HG03520 (cell line): Measurements from ENCODE around the gene GNA12.

Source experiments
- ATAC-seq: cut with Tn5 transposase; IDR thresholded peaks from one replicate; pipeline ENCODE4 v1.9.1; 2021; ENCODE audit warnings: mild to moderate bottlenecking, moderate library complexity; ENCODE audit not compliant: unreplicated experiment

The GNA12 gene

DNA sequence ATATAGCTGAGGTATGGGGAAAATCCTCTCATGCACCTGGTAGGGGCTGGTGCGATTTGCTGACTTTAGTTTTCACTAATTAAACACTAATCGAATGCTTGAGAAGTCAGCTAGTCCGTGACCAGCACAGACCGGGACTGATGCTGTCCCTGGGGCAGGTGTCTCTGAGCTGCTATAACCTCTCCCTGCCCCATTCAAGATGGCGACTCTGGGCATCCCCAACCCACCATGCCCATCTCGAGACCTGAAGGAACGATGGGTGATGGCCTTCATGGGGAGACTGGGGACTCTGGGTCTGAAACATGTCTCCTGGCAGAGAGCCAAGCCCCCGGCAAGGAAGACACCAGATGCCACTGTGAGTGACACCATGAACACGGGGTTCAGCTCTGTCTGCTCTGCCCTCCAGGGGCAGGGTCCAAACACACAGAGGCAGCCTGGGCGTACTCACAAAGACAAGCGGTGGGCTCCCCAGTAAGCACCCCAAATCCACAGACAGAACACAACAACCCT lies 57.4 kb downstream of the GNA12 start:
- ATAC-seq = no peak

GRCh38 chr7:2785071-2785500 lies 59.0 kb downstream of the GNA12 start:
- ATAC-seq = peak; percentile 56

DNA sequence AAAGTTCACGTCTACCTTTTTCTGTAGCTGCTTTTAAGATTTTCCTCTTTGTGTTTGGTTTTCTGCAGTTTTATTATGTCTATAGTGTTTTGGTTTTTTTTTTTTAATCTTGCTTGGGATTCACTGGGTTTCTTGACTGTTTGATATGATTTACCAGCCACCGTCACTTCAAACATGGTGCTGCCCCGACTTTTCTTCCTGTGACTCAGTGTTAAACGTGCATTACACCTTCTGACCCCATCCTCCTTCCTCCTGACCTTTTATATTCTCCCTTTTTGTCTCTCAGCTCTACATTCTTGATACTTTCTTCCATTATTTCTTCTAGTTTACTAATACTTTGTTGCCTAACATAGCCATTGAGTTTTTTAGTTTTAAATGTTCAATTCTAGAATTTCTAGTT lies 61.5 kb downstream of the GNA12 start:
- ATAC-seq = no peak

- no peak for ATAC-seq
Observed at GRCh38 chr7:2782121-2782520, 62.0 kb downstream of the GNA12 start.

DNA sequence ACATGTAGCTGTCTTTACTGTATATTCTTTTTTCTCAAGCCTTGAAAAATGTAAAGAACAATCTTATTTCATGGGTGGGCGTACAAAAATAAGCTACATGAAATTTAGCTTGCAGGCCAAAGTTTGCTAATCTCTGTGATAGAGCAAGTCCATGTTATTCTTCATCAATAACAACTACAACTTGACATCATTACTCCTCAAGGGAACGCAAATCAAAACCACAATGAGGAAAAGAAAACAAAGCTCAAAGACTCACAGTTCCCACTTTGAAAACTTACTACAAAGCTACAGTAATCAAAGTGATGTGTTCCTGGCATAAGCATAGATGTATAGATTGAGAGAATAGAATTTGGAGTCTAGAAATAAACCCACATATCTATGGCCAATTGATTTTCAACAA lies 62.5 kb downstream of the GNA12 start:
- ATAC-seq = no peak

- no peak for ATAC-seq
Observed at GRCh38 chr7:2779051-2779450, 65.1 kb downstream of the GNA12 start.

- ATAC-seq = no peak
Observed at GRCh38 chr7:2777898-2778535, 66.1 kb downstream of the GNA12 start.

DNA sequence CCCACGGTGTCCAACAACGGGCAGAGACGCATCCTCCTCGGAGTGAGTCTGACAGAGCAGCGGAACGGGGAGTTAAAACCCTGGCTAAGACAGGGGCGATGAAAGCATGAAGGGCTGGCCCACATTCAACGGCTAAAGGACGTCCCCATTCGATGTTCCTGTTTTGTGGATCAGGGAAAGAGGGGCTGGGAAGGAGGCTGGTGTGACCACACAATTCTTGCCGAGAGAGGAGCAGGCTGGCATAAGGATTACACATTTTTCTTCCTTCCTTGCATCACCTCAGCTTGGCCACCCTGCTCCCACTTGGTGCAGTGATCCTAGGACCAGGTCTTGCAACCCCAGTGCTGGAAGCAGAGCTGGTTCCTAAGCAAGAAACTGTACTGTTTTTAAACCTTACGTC lies 67.7 kb downstream of the GNA12 start:
- no peak for ATAC-seq

GRCh38 chr7:2775785-2776184 lies 68.3 kb downstream of the GNA12 start:
- ATAC-seq = no peak

- ATAC-seq = no peak
Observed at GRCh38 chr7:2775376-2775775, 68.7 kb downstream of the GNA12 start.

DNA sequence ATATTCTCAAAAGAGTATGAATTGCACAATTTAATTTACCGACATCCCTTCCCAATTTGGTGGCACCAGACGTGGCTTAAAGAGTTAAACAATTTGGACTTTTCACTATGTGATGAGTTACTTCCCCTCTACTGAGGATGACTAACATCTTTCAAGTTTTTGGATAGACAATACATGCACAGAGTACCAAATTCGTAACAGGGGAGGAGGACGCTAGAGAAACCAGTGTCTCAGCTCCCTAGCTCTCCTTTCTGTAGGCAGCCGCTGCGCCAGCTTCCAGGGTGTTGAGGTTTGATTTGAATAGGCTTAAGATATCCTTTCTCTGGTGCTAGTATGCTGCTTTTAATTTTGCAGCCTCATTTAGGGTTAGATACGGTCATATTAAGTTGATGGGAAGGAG lies 69.2 kb downstream of the GNA12 start:
- ATAC-seq = no peak

GRCh38 chr7:2774280-2774679 lies 69.8 kb downstream of the GNA12 start:
- ATAC-seq = no peak

DNA sequence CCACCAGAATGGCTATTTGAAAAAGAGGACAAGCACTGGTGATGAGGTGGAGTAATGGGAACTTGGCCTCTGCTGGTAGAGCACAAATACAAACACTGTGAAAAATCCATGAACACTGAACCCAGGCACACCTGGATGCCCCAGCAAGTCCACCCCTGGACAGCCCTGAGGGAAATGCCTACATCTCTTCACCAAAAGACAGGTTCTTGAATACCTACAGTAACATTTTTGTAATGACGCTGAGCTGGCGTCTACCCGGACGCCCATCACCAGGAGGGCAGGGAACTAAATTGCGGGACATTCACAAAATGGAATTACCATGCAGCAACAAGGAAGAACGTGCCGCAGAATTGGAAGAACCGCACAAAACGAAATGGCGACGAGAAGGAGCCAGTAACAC lies 70.5 kb downstream of the GNA12 start:
- ATAC-seq = no peak

DNA sequence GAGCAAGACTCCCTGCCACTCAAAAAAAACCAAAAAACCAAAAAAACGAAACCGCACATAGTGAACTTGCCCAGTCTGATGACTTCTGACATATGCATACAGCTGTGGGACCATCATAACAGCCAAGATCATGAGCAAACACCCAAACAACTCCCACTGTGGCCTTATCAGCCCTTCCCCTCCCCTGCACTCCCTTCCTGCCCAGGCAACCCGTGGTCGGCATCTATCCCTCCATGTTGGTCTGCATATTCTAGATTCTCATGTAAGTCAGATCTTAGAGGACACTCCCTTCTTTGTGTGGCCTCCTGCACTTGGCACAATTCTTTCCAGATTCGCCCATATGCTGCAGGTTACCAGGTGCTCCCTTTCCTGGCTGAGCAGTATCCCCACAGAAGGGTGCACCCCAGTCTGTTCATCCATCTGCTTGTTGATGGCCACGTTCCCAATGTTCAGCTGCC lies 72.8 kb downstream of the GNA12 start:
- ATAC-seq = no peak

GRCh38 chr7:2764621-2765020 lies 79.5 kb downstream of the GNA12 start:
- no peak for ATAC-seq

GRCh38 chr7:2763597-2763996 lies 80.5 kb downstream of the GNA12 start:
- ATAC-seq = no peak

GRCh38 chr7:2761801-2762497 lies 82.2 kb downstream of the GNA12 start:
- ATAC-seq = no peak

DNA sequence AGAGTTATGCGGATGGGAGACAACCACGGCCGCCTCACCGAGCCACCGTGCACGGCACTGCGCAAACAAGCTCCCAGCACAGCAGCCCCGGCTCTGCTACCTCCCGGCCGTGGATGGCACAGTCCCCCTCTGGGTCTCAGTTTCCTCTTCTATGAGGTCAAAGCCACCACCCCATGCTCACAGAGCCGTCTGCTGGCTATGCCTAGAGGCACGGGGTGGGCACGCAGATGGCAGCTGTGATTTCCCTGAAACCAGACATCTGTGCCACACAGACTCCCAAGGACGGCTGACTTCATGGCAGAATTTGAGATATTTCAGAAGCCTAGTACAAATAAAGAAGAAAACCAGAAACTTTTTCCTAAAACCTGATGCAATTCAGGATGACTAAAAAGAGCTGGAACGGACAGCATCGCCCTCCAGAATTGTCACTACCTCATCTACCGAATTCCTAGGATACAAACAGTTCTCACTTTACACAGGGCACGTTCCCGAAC lies 82.9 kb downstream of the GNA12 start:
- no peak for ATAC-seq

GRCh38 chr7:2760098-2760889 lies 83.8 kb downstream of the GNA12 start:
- ATAC-seq = no peak

DNA sequence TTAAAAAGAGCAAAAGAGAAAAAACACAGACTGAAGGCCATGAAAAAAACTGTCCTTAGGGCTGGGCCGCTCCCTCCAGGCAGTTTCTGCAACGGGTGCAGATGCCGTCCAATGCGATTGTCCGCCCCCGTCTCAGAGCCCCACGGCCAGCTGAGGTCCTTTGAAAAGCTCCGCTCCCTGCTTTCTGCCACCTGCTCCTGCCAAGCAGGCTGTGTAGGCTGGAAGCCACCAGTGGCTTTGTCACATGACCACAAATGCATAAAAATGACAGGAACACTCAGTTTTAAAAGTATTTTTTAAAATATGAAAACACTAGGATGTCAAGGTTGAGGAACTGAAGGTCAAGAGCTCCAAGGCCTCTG lies 84.4 kb downstream of the GNA12 start:
- ATAC-seq = no peak
